ENCODE data around the gene RICTOR.

DNA sequence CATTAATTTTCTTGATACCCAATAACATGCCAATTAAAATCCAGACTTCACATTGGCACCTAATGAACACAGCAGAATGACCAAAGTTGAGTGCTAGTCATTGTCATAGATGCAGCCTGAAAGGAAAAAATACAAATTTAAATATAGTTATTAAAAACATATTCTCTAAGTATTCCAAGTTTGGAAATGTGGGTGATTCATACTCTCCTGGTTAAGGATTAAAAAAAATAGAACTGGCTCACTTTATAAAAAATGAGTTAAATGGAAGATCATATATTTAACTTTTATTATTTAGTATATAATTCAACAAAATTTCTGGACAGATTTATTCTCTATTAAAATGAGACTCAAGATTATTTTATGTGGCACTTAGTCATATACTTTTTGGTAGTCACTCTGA is 33.2 kb upstream of the RICTOR start:
- TF ChIP-seq, protein P1, sequence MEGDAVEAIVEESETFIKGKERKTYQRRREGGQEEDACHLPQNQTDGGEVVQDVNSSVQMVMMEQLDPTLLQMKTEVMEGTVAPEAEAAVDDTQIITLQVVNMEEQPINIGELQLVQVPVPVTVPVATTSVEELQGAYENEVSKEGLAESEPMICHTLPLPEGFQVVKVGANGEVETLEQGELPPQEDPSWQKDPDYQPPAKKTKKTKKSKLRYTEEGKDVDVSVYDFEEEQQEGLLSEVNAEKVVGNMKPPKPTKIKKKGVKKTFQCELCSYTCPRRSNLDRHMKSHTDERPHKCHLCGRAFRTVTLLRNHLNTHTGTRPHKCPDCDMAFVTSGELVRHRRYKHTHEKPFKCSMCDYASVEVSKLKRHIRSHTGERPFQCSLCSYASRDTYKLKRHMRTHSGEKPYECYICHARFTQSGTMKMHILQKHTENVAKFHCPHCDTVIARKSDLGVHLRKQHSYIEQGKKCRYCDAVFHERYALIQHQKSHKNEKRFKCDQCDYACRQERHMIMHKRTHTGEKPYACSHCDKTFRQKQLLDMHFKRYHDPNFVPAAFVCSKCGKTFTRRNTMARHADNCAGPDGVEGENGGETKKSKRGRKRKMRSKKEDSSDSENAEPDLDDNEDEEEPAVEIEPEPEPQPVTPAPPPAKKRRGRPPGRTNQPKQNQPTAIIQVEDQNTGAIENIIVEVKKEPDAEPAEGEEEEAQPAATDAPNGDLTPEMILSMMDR (conservative IDR thresholded peaks at IDR 0.05; ENCODE audit: low read depth, low read length) = no peak
- no peak for TF ChIP-seq EZH2phosphoT487 (IDR thresholded peaks at IDR 0.05; ENCODE audit: borderline replicate concordance, low read length)

Measured in PC-3 (cell line).